Epithelial cell of esophagus (primary cell): ENCODE results near the gene RDH5.

Experiments used
- DNase-seq: peaks from one replicate; pipeline ENCODE4 v3.0.0; 2010; ENCODE audit warnings: low read depth
- H3K4me3 ChIP-seq: 2 replicates; pipeline ENCODE4 v1.5.1; 2011; ENCODE audit warnings: mild to moderate bottlenecking, low read length, control low read depth
- TF ChIP-seq, protein P1 (sequence below): IDR thresholded peaks from 2 replicates; pipeline ENCODE4 v1.5.1; 2011; ENCODE audit warnings: low read depth, mild to moderate bottlenecking, low read length, control low read depth, inconsistent platforms; ENCODE audit not compliant: insufficient read depth; ENCODE audit errors: missing control alignments

RDH5 gene

DNA sequence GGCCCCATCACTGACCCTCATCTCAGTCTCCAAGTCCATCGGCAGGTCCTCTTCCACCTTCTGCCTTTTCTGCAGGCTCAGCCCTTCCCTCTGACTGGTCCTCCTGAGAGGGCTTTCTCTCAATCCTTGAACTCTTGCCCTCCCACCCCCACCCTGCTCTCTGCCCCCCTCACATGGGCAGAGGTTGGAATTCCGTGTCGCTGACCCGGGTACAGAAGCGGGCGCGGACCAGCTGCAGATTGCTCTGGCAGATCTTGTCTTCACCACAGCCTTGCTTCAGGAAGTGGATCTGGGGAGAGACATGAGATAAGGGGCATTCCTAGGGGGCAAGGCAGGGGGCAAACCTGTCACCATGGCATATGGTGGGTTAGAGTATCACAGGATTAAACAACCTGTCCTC is 24.8 kb upstream of the RDH5 start:
- TF ChIP-seq, protein P1, sequence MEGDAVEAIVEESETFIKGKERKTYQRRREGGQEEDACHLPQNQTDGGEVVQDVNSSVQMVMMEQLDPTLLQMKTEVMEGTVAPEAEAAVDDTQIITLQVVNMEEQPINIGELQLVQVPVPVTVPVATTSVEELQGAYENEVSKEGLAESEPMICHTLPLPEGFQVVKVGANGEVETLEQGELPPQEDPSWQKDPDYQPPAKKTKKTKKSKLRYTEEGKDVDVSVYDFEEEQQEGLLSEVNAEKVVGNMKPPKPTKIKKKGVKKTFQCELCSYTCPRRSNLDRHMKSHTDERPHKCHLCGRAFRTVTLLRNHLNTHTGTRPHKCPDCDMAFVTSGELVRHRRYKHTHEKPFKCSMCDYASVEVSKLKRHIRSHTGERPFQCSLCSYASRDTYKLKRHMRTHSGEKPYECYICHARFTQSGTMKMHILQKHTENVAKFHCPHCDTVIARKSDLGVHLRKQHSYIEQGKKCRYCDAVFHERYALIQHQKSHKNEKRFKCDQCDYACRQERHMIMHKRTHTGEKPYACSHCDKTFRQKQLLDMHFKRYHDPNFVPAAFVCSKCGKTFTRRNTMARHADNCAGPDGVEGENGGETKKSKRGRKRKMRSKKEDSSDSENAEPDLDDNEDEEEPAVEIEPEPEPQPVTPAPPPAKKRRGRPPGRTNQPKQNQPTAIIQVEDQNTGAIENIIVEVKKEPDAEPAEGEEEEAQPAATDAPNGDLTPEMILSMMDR, result no peak
- H3K4me3 ChIP-seq, result no peak overlapping the region
- DNase-seq, result no peak

DNA sequence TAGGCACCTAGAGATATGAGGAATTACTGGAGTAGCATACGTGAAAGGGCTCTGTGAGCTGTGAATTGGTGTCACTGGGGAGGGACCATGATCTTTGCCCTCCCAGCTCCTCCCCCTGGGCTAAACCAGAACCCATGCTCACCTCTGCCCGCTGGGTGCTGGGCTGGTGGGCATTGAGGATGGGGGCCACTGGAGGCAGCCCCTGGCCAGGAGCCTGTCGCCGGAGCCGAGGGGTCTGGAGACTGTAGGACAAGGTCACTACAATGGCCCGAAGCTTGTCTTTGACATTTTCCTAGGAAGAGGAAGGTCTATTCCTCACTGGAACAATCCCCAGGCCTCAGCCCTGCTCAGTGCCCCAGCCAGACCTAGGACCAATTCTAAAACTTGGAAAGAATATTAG is 24.1 kb upstream of the RDH5 start:
- H3K4me3 ChIP-seq, result no peak overlapping the region
- no peak for DNase-seq
- TF ChIP-seq, protein P1, result no peak

DNA sequence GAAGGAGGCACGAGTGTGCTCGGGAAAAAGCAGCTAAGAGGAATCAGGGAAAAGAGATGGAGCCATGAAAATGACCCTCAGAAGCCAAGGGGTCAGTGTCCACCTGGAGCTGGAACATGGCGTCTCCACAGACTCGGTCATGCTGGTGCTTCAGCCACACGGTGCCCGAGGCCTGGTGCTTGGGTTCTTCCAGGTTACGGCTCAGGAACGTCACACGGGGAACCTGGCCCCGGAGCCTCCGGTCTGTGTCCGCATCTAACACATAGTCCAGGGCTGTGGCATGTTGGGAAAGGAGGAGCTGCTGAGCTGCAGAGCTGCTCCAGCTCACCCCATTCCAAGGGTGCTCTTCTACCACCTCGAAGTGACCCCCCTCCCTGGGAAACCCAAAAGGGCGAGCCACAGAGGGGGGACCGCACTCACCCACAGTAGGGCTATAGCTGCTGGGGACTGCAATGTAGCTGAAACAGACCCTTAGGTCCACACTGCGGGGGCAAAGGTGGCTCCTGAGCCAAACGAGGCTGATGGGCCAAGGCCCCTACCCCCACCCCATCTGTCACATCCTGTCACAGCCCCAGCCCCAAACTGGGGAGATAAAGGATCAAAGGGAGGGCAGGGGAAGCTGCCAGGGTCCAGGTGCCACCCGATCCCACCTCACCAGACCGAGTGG is 23.3 kb upstream of the RDH5 start:
- H3K4me3 ChIP-seq, result no peak overlapping the region
- DNase-seq, result no peak
- TF ChIP-seq, protein P1, result no peak

DNA sequence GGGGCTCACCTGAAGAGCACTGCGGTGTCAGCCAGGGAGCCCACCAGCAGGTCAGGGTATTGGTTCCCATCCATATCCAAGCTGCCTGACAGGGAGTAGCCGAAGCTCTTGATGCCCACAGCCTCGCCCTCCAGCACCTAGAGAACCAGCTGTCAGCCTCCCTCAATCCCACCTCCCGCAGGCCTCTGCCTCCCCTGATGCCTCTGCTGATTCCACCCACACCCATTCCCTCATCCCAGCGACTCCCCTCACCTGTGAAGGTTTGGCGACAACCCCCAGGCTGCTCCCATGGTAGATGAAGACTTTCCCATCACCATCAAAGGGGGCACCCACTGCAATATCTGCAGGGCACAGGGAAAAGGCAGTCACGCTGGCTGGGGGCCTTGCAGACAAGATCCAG is 22.5 kb upstream of the RDH5 start:
- TF ChIP-seq, protein P1, result no peak
- no peak for DNase-seq
- H3K4me3 ChIP-seq, result no peak overlapping the region

DNA sequence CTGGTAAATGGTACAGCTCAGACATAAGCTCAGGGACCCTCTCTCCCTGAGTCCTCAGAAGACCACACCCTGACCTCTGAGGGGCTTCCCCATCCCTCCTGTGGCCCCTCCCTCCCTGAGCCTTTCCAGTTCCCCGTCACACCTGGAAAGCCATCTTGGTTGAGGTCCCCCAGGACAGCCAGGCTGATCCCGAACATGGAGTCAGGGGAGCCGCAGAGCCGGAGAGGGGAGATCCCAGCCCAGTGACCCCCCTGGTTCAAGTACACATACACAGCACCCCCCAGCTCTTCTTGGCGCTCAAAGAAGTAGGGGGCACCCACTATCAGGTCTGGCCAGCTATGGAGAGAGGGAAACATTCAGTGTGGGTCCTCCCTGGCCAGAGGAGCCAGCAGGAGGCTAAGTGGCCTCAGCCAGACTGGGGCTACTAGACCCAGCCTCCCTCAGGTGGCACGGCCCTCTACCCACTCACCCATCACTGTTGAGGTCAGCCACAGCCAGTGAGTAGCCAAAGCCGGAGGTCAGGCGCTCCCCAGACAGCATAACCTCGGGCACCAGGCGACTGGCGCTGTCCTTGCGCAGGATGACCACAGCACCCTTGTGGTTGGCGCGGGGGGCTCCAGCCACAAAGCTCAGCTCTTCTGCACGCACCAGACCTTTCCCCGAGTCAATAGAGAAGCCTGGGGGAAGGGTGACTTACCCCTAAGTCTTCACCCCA is 21.8 kb upstream of the RDH5 start:
- TF ChIP-seq, protein P1, result no peak
- DNase-seq, result no peak
- H3K4me3 ChIP-seq, result no peak overlapping the region

DNA sequence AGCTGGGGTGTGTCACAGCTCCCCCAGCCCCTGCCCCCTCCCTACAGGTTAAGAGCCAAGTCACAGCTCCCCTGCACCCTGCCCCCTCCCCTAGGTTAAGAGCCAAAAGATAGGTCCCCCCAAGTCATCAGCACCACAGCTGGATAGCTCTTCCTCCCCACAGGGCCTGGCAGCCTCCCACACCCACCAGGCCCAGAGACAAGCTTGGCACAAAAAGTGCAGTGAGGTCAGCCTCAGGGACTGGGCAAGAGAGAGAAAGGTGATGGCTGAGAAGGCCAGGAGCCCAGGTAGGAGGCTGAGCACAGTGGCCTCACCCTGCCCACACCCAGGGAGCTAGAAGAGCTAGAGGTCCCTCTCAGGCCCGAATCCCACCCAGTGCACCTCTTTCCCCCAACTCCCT is 21.2 kb upstream of the RDH5 start:
- TF ChIP-seq, protein P1, result no peak
- H3K4me3 ChIP-seq, result no peak overlapping the region
- no peak for DNase-seq
